Esophagus (tissue), 2 donors: Measurements from ENCODE around the gene DCP1B. TPM values are rescaled to one million over a fixed set of nuclear protein-coding genes. Genes with fewer than 3 reads are reported as not detected.

Source experiments
- H3K27ac ChIP-seq, 2 donors: one replicate each; pipeline ENCODE4 v1.5.1; 2013; ENCODE audit warnings: low read depth in 2 of 2, mild to moderate bottlenecking in 2 of 2, inconsistent platforms in 1 of 2, low read length in 1 of 2, moderate library complexity in 1 of 2
- H3K27me3 ChIP-seq, 2 donors: one replicate each; pipeline ENCODE4 v1.6.1; 2013; ENCODE audit warnings: low read length in 2 of 2, control low read depth in 1 of 2, mild to moderate bottlenecking in 1 of 2; ENCODE audit not compliant: insufficient read depth in 2 of 2, control insufficient read depth in 1 of 2
- H3K36me3 ChIP-seq, 2 donors: one replicate each; pipeline ENCODE4 v1.6.1; 2013; ENCODE audit warnings: low read length in 1 of 2; ENCODE audit not compliant: control insufficient read depth in 2 of 2, insufficient read depth in 2 of 2
- H3K4me1 ChIP-seq, 2 donors: one replicate each; pipeline ENCODE4 v1.6.1; 2013; ENCODE audit warnings: low read length in 1 of 2; ENCODE audit not compliant: control insufficient read depth in 2 of 2, insufficient read depth in 2 of 2
- H3K4me3 ChIP-seq, 2 donors: one replicate each; pipeline ENCODE4 v1.5.1; 2013; ENCODE audit warnings: low read length in 2 of 2, mild to moderate bottlenecking in 2 of 2, low read depth in 1 of 2, moderate library complexity in 1 of 2
- H3K9me3 ChIP-seq, 2 donors: one replicate each; pipeline ENCODE4 v1.6.1; 2013; ENCODE audit warnings: mild to moderate bottlenecking in 2 of 2, low read depth in 1 of 2, low read length in 1 of 2, moderate library complexity in 1 of 2; ENCODE audit not compliant: control insufficient read depth in 2 of 2, insufficient read depth in 1 of 2
- whole genome bisulfite sequencing, 2 donors: extraction: QIAGEN DNeasy Blood & Tissue Kit; methylation state at CpG; one replicate each; pipeline ENCODE4 v1.1.7; 2013; 5-methylcytosine and 5-hydroxymethylcytosine counted together
- polyA plus RNA-seq, 2 donors: library from polyadenylated mRNA; stranded (reverse); fragments of 200-250 nt; gene quantifications; one replicate each; pipeline ENCODE4 v1.2.3, GENCODE V29; 2013
- donor health status: healthy with polysubstance abuse.
- donor health status: Bipolar disorder and iron deficiency.

Gene DCP1B
- polyA plus RNA-seq, 2 donors: 2.6 to 5.2 TPM

- no peaks in the 10 kb centered on the region for H3K9me3 ChIP-seq
- no peak overlapping the region for H3K27ac ChIP-seq
- no peaks in the 10 kb centered on the region for H3K27me3 ChIP-seq
- H3K4me1 ChIP-seq: no peaks in the 10 kb centered on the region
- 82 to 94% methylated on average over 2 of the region's 2 CpGs for WGBS, 2 donors
- H3K4me3 ChIP-seq: no peak overlapping the region
- H3K36me3 ChIP-seq: no peaks in the 10 kb centered on the region
These were observed 38.8 kb upstream of the DCP1B start for GRCh38 chr12:2043054-2043453.

DNA sequence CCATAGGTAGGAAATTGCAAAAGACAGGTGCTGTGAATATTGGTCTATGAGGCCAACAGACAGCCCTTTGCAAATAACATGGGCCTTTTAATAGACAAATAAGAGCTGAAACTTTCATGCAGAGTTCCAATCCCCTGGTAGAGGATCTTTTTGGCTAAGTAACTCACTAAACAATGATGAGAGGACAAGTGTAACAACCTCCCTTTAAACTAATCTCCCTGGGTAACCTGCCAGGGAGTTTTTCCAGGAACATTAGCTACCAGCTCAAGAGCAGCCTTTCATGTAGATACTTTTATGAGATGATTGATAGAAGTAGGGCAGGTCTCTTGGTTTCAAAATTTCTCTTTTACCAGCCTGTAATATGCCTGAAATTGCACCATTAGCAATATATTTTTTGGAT lies 34.8 kb upstream of the DCP1B start:
- H3K27ac ChIP-seq: no peak overlapping the region
- no peaks in the 10 kb centered on the region for H3K36me3 ChIP-seq
- H3K4me1 ChIP-seq: peaks cover 0 to 2% of the 10 kb centered on the region in 2 donors
- no peak overlapping the region for H3K4me3 ChIP-seq
- H3K27me3 ChIP-seq: no peaks in the 10 kb centered on the region
- no peaks in the 10 kb centered on the region for H3K9me3 ChIP-seq

DNA sequence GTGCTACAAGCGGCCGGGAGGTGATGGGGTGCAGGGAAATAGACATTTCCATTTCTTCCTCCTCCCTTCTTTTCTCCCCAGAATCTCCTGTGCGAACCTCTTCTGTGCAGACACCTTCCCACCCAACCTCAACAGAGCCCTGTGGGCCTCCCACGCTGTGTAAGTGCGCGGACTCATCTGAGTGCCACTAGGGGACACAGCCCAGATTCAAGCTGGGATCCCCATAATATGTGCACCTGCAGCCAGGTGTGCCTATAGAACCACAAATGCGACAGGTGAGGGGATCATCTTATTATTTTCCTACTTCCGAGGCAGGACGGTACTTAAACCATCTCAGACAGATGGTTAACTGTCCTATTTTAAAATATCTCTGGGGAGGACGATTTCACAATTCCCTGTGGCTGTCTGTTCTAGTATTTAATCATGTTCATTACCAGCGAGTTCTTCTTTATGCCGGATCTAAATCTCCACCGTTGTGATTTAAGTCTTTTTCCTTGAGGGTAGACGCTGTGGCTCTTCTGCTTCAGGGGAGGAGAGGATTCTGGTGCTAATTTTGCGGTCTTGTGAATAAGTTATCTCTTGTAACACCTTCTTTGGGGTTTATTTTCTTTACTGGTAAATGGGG lies 31.3 kb upstream of the DCP1B start:
- Histone ChIP-seq H3K27me3 (no peaks in the 10 kb centered on the region), H3K36me3 (no peaks in the 10 kb centered on the region), H3K9me3 (no peaks in the 10 kb centered on the region), H3K27ac (no peak overlapping the region), H3K4me3 (no peak overlapping the region), H3K4me1 (peaks cover 0 to 2% of the 10 kb centered on the region in 2 donors)
- 64 to 66% methylated on average over 15 of the region's 15 CpGs for whole genome bisulfite sequencing, 2 donors

GRCh38 chr12:2034633-2035430 lies 30.6 kb upstream of the DCP1B start:
- WGBS, 2 donors: 11% methylated on average over 47 of the region's 47 CpGs
- H3K27ac ChIP-seq: no peak overlapping the region
- H3K36me3 ChIP-seq: no peaks in the 10 kb centered on the region
- H3K9me3 ChIP-seq: no peaks in the 10 kb centered on the region
- no peaks in the 10 kb centered on the region for H3K27me3 ChIP-seq
- H3K4me3 ChIP-seq: peak overlapping the region in 1 of 2 donors; percentile 9
- peaks cover 0 to 2% of the 10 kb centered on the region in 2 donors for H3K4me1 ChIP-seq

- 78 to 84% methylated on average over 8 of the region's 8 CpGs for WGBS, 2 donors
- Histone ChIP-seq H3K27me3 (no peaks in the 10 kb centered on the region), H3K4me1 (peaks cover 0 to 2% of the 10 kb centered on the region in 2 donors), H3K9me3 (no peaks in the 10 kb centered on the region), H3K27ac (no peak overlapping the region), H3K4me3 (no peak overlapping the region), H3K36me3 (no peaks in the 10 kb centered on the region)
These were observed 28.2 kb upstream of the DCP1B start for GRCh38 chr12:2032506-2032905.

- Histone ChIP-seq H3K27me3 (no peaks in the 10 kb centered on the region), H3K4me3 (no peak overlapping the region), H3K9me3 (no peaks in the 10 kb centered on the region), H3K36me3 (no peaks in the 10 kb centered on the region), H3K27ac (no peak overlapping the region), H3K4me1 (no peaks in the 10 kb centered on the region)
- 84 to 95% methylated on average over 3 of the region's 3 CpGs for WGBS, 2 donors
These were observed 25.6 kb upstream of the DCP1B start for GRCh38 chr12:2029851-2030250.

DNA sequence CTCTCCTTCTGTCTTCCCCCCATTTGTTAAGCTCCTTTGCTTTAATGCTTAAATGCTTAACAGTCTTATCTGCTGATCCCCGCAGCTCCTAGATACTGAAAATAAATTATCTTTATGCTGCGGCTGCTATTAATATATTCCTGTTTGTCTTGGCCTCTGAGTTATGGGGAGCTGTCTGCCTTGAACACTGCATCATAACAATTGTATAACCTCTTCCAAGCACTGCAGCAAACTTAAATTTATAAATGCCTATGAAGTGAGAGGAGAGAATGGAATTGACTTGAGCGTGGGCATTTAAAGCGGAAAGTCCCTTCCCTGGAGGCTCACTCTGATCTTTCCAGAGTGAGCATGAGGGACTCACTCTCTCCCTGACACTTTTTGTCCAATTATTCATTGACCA lies 23.1 kb upstream of the DCP1B start:
- 60% methylated on average over 4 of the region's 4 CpGs for WGBS, 2 donors
- no peak overlapping the region for H3K4me3 ChIP-seq
- no peaks in the 10 kb centered on the region for H3K27me3 ChIP-seq
- H3K9me3 ChIP-seq: peaks cover 0 to 3% of the 10 kb centered on the region in 2 donors
- no peaks in the 10 kb centered on the region for H3K4me1 ChIP-seq
- H3K27ac ChIP-seq: no peak overlapping the region
- H3K36me3 ChIP-seq: no peaks in the 10 kb centered on the region

DNA sequence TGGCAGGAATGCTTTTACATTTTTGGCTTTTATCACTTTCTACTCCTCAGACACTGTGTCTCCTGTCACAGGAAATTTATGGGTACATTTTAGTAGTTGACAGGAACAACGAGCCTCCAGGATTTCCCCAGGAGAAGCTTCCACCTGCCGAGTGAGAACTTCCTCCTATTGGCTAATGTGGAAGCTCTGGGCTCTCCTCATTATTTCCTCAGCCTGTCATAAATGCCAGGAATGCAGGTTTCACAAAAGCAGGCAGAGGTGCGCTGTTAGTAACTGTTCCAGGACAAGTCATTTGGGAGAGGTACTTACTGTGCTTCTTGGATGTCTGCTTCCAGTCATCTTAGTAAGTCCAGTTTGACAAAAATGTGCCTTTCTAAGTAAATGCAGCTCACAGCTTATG lies 19.1 kb upstream of the DCP1B start:
- H3K4me1 ChIP-seq: no peaks in the 10 kb centered on the region
- 33 to 38% methylated on average over 3 of the region's 3 CpGs for WGBS, 2 donors
- no peak overlapping the region for H3K4me3 ChIP-seq
- H3K36me3 ChIP-seq: no peaks in the 10 kb centered on the region
- H3K27me3 ChIP-seq: no peaks in the 10 kb centered on the region
- H3K9me3 ChIP-seq: peaks cover 0 to 3% of the 10 kb centered on the region in 2 donors
- no peak overlapping the region for H3K27ac ChIP-seq

GRCh38 chr12:2020511-2020910 lies 16.3 kb upstream of the DCP1B start:
- Histone ChIP-seq H3K36me3 (no peaks in the 10 kb centered on the region), H3K9me3 (peaks cover 0 to 3% of the 10 kb centered on the region in 2 donors), H3K4me3 (no peak overlapping the region), H3K27me3 (no peaks in the 10 kb centered on the region), H3K27ac (no peak overlapping the region), H3K4me1 (no peaks in the 10 kb centered on the region)
- 92 to 100% methylated on average over 3 of the region's 3 CpGs for WGBS, 2 donors

DNA sequence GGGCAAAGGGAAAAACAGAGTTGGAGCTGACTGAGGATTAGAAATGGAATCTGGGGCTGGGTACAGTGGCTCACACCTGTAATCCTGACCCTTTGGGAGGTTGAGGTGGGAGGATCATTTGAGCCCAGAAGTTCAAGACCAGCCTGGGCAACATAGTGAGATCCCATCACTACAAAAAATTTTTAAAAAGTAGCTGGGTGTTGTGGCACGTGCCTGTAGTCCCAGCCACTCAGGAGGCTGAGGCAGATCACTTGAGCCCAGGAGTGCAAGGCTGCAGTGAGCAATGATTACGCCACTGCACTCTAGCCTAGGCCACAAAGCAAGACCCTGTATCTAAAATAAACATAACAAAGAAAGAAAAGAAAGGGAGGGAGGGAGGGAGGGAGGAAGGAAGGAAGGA lies 14.9 kb upstream of the DCP1B start:
- Histone ChIP-seq H3K27me3 (no peaks in the 10 kb centered on the region), H3K9me3 (no peaks in the 10 kb centered on the region), H3K36me3 (no peaks in the 10 kb centered on the region), H3K4me3 (no peak overlapping the region), H3K4me1 (no peaks in the 10 kb centered on the region), H3K27ac (no peak overlapping the region)
- WGBS, 2 donors: 74 to 87% methylated on average over 2 of the region's 2 CpGs
